Esophagus squamous epithelium (tissue), 4 donors: ENCODE results near the gene MPDU1.

Source experiments
- CTCF ChIP-seq, 6 experiments: fragments of 450-650 bp in 4 of 6; fragments of 200-600 bp in 2 of 6; sonication (generic) in 2 of 6; IDR thresholded peaks; one replicate each; pipeline ENCODE4 v1.5.1; 2016 to 2019; ENCODE audit warnings: antibody characterized with exemption in 6 of 6, mild to moderate bottlenecking in 4 of 6, moderate library complexity in 4 of 6
- POLR2A ChIP-seq, 4 donors: fragments of 450-650 bp; IDR thresholded peaks; one replicate each; pipeline ENCODE4 v1.6.1; 2017; ENCODE audit warnings: antibody characterized with exemption in 4 of 4, mild to moderate bottlenecking in 4 of 4, moderate library complexity in 3 of 4

- TF ChIP-seq CTCF (IDR thresholded peaks at IDR 0.05) (no peak), POLR2A (IDR thresholded peaks at IDR 0.05) (peak in 2 of 4 donors; percentile 50 to 74)
These were observed 6.4 kb downstream of the MPDU1 start, which contains the start of gene SOX15 for GRCh38 chr17:7589891-7590691.
